HepG2 (cell line): ENCODE results near the gene INAFM1. TPM values are rescaled to one million over a fixed set of nuclear protein-coding genes. Genes with fewer than 3 reads are reported as not detected.

Source experiments
- ARNTL ChIP-seq: sonication (generic); formaldehyde crosslinking; IDR thresholded peaks from 2 replicates; pipeline ENCODE4 v1.4.0; 2020; ENCODE audit warnings: mild to moderate bottlenecking, missing genetic modification reagents
- FOXA3 ChIP-seq: IDR thresholded peaks from 2 replicates; pipeline ENCODE4 v1.6.1; 2016; ENCODE audit warnings: missing genetic modification reagents, missing compliant biosample characterization
- FOXO4 ChIP-seq: sonication (generic); formaldehyde crosslinking; conservative IDR thresholded peaks from 2 replicates; pipeline ENCODE4 v1.8.1; 2023; ENCODE audit warnings: missing genetic modification reagents
- FOXP4 ChIP-seq: sonication (generic); formaldehyde crosslinking; IDR thresholded peaks from 2 replicates; pipeline ENCODE4 v1.4.0; 2020; ENCODE audit warnings: missing genetic modification reagents
- HCFC1 ChIP-seq: fragments of 150-350 bp; IDR thresholded peaks from 2 replicates; pipeline ENCODE4 v1.6.1; 2014; ENCODE audit warnings: low read depth, low read length
- HDAC6 ChIP-seq: fragments of 200-600 bp; sonication (generic); IDR thresholded peaks from 2 replicates; pipeline ENCODE4 v1.7.0; 2017; ENCODE audit warnings: mild to moderate bottlenecking, antibody characterized with exemption, low read length, low read depth
- HMGXB4 ChIP-seq, 2 experiments: sonication (generic) in 1 of 2; formaldehyde crosslinking in 1 of 2; IDR thresholded peaks; 2 replicates each; pipeline versions ENCODE4 v1.4.0 to v1.6.1; 2018 to 2020; ENCODE audit warnings: missing genetic modification reagents in 2 of 2, borderline replicate concordance in 1 of 2, low read depth in 1 of 2, mild to moderate bottlenecking in 1 of 2, missing biosample characterization in 1 of 2
- HNRNPK ChIP-seq: fragments of 200-400 bp; formaldehyde crosslinking; IDR thresholded peaks from 2 replicates; pipeline ENCODE4 v1.6.1; 2018; ENCODE audit warnings: low read length, low read depth, moderate library complexity, mild to moderate bottlenecking; ENCODE audit not compliant: poor library complexity, severe bottlenecking
- MED1 ChIP-seq: sonication (generic); formaldehyde crosslinking; IDR thresholded peaks from 2 replicates; pipeline ENCODE4 v1.4.0; 2020; ENCODE audit warnings: missing genetic modification reagents
- NONO ChIP-seq, 2 experiments: fragments of 450-650 bp in 1 of 2; sonication (generic) in 1 of 2; formaldehyde crosslinking in 1 of 2; IDR thresholded peaks in 1 of 2; conservative IDR thresholded peaks in 1 of 2; 2 replicates each; pipeline versions ENCODE4 v1.6.1 to v1.8.0; 2017 to 2022; ENCODE audit warnings: mild to moderate bottlenecking in 1 of 2, missing genetic modification reagents in 1 of 2, moderate library complexity in 1 of 2
- REXO4 ChIP-seq: sonication (generic); formaldehyde crosslinking; IDR thresholded peaks from 2 replicates; pipeline ENCODE4 v1.8.0; 2022; ENCODE audit warnings: missing genetic modification reagents, mild to moderate bottlenecking, borderline replicate concordance
- SAP130 ChIP-seq: IDR thresholded peaks from 2 replicates; pipeline ENCODE4 v1.6.1; 2016; ENCODE audit warnings: low read depth
- TBX3 ChIP-seq: fragments of 450-650 bp; IDR thresholded peaks from 2 replicates; pipeline ENCODE4 v1.6.1; 2017; ENCODE audit warnings: antibody characterized with exemption, mild to moderate bottlenecking, inconsistent platforms, borderline replicate concordance
- ZNF598 ChIP-seq: sonication (generic); formaldehyde crosslinking; IDR thresholded peaks from 2 replicates; pipeline ENCODE4 v1.5.1; 2020; ENCODE audit warnings: mild to moderate bottlenecking, missing genetic modification reagents, borderline replicate concordance
- ZNF678 ChIP-seq: sonication (generic); formaldehyde crosslinking; IDR thresholded peaks from 2 replicates; pipeline ENCODE4 v1.4.0; 2020; ENCODE audit warnings: mild to moderate bottlenecking, missing genetic modification reagents
- ZNF704 ChIP-seq: sonication (generic); formaldehyde crosslinking; IDR thresholded peaks from 2 replicates; pipeline ENCODE4 v1.8.1; 2023; ENCODE audit warnings: mild to moderate bottlenecking, inconsistent platforms, moderate library complexity, missing genetic modification reagents, borderline replicate concordance
- ZNF740 ChIP-seq: sonication (generic); formaldehyde crosslinking; IDR thresholded peaks from 2 replicates; pipeline ENCODE4 v1.4.0; 2020; ENCODE audit warnings: missing genetic modification reagents
- ZNF790 ChIP-seq: sonication (generic); formaldehyde crosslinking; IDR thresholded peaks from 2 replicates; pipeline ENCODE4 v1.8.0; 2022; ENCODE audit warnings: missing genetic modification reagents, mild to moderate bottlenecking, borderline replicate concordance
- ZSCAN5A ChIP-seq: sonication (generic); formaldehyde crosslinking; IDR thresholded peaks from 2 replicates; pipeline ENCODE4 v1.8.0; 2022; ENCODE audit warnings: mild to moderate bottlenecking, missing genetic modification reagents, borderline replicate concordance
- polyA plus RNA-seq, 8 experiments: library from polyadenylated mRNA; depleted of rRNA in 3 of 8; stranded (reverse) in 7 of 8; unstranded in 1 of 8; fragments of >200 nt; fragmentation: Illumina TruSeq in 4 of 8; extraction: Trizol in 4 of 8; gene quantifications; 2 replicates each; pipeline versions ENCODE4 v1.2.1 to v1.2.3, GENCODE V29; 2011 to 2016; ENCODE audit warnings: low read depth in 4 of 8, missing spikeins in 1 of 8, mixed read lengths in 1 of 8; ENCODE audit not compliant: insufficient read depth in 1 of 8
- total RNA-seq, 5 experiments: library from RNA; depleted of rRNA; stranded (reverse); fragments of >200 nt; fragmentation: Illumina TruSeq; extraction: Trizol; gene quantifications; 2 replicates each; pipeline ENCODE4 v1.2.3, GENCODE V29; 2016; ENCODE audit warnings: low read depth in 1 of 5

Gene INAFM1
- total and polyA plus RNA-seq, 2 of the 13 experiments (the other 11 are each of a cell fraction or from before 2014, with no cell fraction given) = 0.88 to 1.9 TPM

- TF ChIP-seq FOXO4 = no peak
- TF ChIP-seq ZNF790 (CRISPR knock-in tag) = no peak
- TF ChIP-seq FOXA3 (CRISPR knock-in tag) = peak; percentile 62
- no peak for TF ChIP-seq HCFC1
- peak; percentile 89 for TF ChIP-seq ZNF740
- TF ChIP-seq MED1 = peak; percentile 30; the same call in 1 of the 2 replicates
- TF ChIP-seq HNRNPK = peak; percentile 63
- TF ChIP-seq ZNF704 = no peak
- TF ChIP-seq ARNTL (CRISPR knock-in tag) = no peak
- no peak for TF ChIP-seq TBX3
- TF ChIP-seq REXO4 = no peak
- peak; percentile 70 for TF ChIP-seq SAP130 (CRISPR knock-in tag)
- no peak for TF ChIP-seq NONO (IDR thresholded peaks at IDR 0.05)
- TF ChIP-seq NONO (CRISPR knock-in tag; conservative IDR thresholded peaks at IDR 0.05) = no peak
- no peak for TF ChIP-seq ZSCAN5A (CRISPR knock-in tag)
- peak; percentile 67; the same call in 1 of the 2 replicates for TF ChIP-seq FOXP4 (CRISPR knock-in tag)
- TF ChIP-seq HDAC6 = no peak
- peak in 1 of 2 experiments; percentile 47; a peak in 2 of 4 replicates for TF ChIP-seq HMGXB4 (CRISPR knock-in tag; IDR thresholded peaks at IDR 0.05; ENCODE audit: borderline replicate concordance in 1 of 2, low read depth in 1 of 2)
- TF ChIP-seq ZNF678 (CRISPR knock-in tag) = no peak
- TF ChIP-seq ZNF598 (CRISPR knock-in tag) = no peak
Observed at GRCh38 chr19:47230054-47230920, 44.4 kb upstream of the INAFM1 start (continued).
